B cell (primary cell): ENCODE data around the gene VASN.

ENCODE experiments used
- EZH2 ChIP-seq: IDR thresholded peaks from 2 replicates; pipeline ENCODE4 v1.6.1; 2012; ENCODE audit warnings: borderline replicate concordance, low read depth, mild to moderate bottlenecking, moderate library complexity, low read length; ENCODE audit not compliant: insufficient read depth, poor library complexity, severe bottlenecking
- TF ChIP-seq, protein P1 (sequence below): fragments of 200-600 bp; IDR thresholded peaks from one replicate; pipeline ENCODE4 v1.8.0; 2022; ENCODE audit warnings: antibody characterized with exemption, mild to moderate bottlenecking

DNA sequence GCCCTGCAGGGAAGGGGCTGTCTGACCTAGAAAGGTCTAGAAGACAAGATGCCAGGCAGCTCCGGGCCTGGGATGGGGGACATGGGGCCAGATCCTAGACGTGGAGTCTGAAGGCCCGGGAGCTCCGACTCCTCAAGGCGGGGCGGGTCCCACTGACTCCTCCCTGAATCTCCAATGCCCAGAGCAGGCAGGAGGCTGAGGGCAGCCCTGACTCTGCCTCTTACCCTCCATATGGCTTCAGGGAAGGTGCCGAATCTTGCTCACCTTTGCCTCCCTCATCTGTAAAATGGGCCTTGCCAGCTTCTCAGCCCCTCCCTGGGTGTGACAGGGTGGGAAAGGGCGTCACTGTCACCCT lies 14.8 kb downstream of the VASN start:
- TF ChIP-seq, protein P1, sequence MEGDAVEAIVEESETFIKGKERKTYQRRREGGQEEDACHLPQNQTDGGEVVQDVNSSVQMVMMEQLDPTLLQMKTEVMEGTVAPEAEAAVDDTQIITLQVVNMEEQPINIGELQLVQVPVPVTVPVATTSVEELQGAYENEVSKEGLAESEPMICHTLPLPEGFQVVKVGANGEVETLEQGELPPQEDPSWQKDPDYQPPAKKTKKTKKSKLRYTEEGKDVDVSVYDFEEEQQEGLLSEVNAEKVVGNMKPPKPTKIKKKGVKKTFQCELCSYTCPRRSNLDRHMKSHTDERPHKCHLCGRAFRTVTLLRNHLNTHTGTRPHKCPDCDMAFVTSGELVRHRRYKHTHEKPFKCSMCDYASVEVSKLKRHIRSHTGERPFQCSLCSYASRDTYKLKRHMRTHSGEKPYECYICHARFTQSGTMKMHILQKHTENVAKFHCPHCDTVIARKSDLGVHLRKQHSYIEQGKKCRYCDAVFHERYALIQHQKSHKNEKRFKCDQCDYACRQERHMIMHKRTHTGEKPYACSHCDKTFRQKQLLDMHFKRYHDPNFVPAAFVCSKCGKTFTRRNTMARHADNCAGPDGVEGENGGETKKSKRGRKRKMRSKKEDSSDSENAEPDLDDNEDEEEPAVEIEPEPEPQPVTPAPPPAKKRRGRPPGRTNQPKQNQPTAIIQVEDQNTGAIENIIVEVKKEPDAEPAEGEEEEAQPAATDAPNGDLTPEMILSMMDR = no peak
- TF ChIP-seq EZH2 = no peak
